Adrenal gland (tissue), 12 donors: ENCODE data around the gene NUP98. TPM values are rescaled to one million over a fixed set of nuclear protein-coding genes. Genes with fewer than 3 reads are reported as not detected.
"Not testable (repeated sequence)": the region's sequence is repeated elsewhere in the genome, so short reads cannot be mapped to it uniquely, and the experiment has no call there.

Experiments used
- DNase-seq, 7 donors: peaks; one replicate each; pipeline ENCODE4 v3.0.0-alpha.2; 2019 to 2020
- H3K27ac ChIP-seq, 5 donors: fragments of 200-600 bp; sonication (generic) in 4 of 5; 1 replicate in 3 of 5; 2 replicates in 2 of 5; pipeline versions ENCODE4 v1.5.1 to v1.8.0; 2016 to 2020; ENCODE audit warnings: mild to moderate bottlenecking in 1 of 5
- H3K27me3 ChIP-seq: fragments of 200-600 bp; 2 replicates; pipeline ENCODE4 v1.8.0; 2021
- H3K36me3 ChIP-seq, 2 donors: fragments of 200-600 bp; replicated peaks in 1 of 2; 1 replicate in 1 of 2; 2 replicates in 1 of 2; pipeline versions ENCODE4 v1.5.1 to v1.8.0; 2018 to 2022
- H3K4me1 ChIP-seq, 2 donors: fragments of 200-600 bp; replicated peaks in 1 of 2; 1 replicate in 1 of 2; 2 replicates in 1 of 2; pipeline versions ENCODE4 v1.5.1 to v1.8.0; 2018 to 2021
- H3K4me3 ChIP-seq, 4 donors: fragments of 200-600 bp; sonication (generic) in 3 of 4; one replicate each; pipeline ENCODE4 v1.5.1; 2016 to 2018
- H3K9me3 ChIP-seq, 3 donors: fragments of 200-600 bp; sonication (generic) in 1 of 3; replicated peaks in 1 of 3; 1 replicate in 2 of 3; 2 replicates in 1 of 3; pipeline versions ENCODE4 v1.5.1 to v1.8.0; 2016 to 2021
- POLR2A ChIP-seq, 2 donors: fragments of 450-650 bp; IDR thresholded peaks; one replicate each; pipeline ENCODE4 v1.6.1; 2017; ENCODE audit warnings: antibody characterized with exemption in 2 of 2, mild to moderate bottlenecking in 2 of 2, moderate library complexity in 1 of 2
- WGBS, 4 donors: extraction: QIAGEN DNeasy Blood & Tissue Kit in 2 of 4; methylation state at CpG; one replicate each; pipeline versions ENCODE4 v1.1.5 to v1.1.7; 2013 to 2017; 5-methylcytosine and 5-hydroxymethylcytosine counted together
- intact Hi-C, 2 donors: fragments of 100-400 bp; cut with DNase I; formaldehyde crosslinking; loops; one replicate each; pipeline versions ENCODE4 v1.14.1 to v1.15.0; 2022 to 2023
- polyA plus RNA-seq, 3 donors: library from polyadenylated mRNA; stranded (reverse); fragments of 200-250 nt in 2 of 3; fragments of 350-450 nt in 1 of 3; fragmentation: Illumina TruSeq in 1 of 3; extraction: RNeasy Lipid Tissue Mini Kit (QIAGEN cat#74804) in 1 of 3; gene quantifications; one replicate each; pipeline ENCODE4 v1.2.3, GENCODE V29; 2013 to 2014
- total RNA-seq, 9 donors: library from RNA; depleted of rRNA in 4 of 9; stranded (reverse); fragments of >200 nt in 4 of 9; fragments of 120-200 nt in 1 of 9; fragmentation: NEBNext Ultra II Directional in 1 of 9; extraction: Animal tissue kit (Norgen Biotek cat#: 25700) in 1 of 9; gene quantifications; one replicate each; pipeline versions ENCODE4 v1.1.0 to v1.2.4, GENCODE V29; 2013 to 2023
- TF ChIP-seq, protein P1 (sequence below), 6 experiments: fragments of 450-650 bp in 4 of 6; fragments of 200-600 bp in 2 of 6; sonication (generic) in 1 of 6; IDR thresholded peaks; 1 replicate in 5 of 6; 2 replicates in 1 of 6; pipeline versions ENCODE4 v1.5.1 to v1.8.0; 2016 to 2021; ENCODE audit warnings: antibody characterized with exemption in 6 of 6, mild to moderate bottlenecking in 2 of 6, moderate library complexity in 1 of 6
- donor health status: healthy with polysubstance abuse.
- donor health status: Bipolar disorder and iron deficiency.
- donor health status: DM: yes; HTN: yes; CAD: no.
- donor health status: DM: no; HTN: no; CAD: no.
- donor health status: DM: no; HTN: no; CAD: no.
- donor health status: DM: yes; HTN: yes; CAD: no.

The NUP98 gene
- total and polyA plus RNA-seq, 12 donors = 14.6 to 226 (median 56.9) TPM

DNA sequence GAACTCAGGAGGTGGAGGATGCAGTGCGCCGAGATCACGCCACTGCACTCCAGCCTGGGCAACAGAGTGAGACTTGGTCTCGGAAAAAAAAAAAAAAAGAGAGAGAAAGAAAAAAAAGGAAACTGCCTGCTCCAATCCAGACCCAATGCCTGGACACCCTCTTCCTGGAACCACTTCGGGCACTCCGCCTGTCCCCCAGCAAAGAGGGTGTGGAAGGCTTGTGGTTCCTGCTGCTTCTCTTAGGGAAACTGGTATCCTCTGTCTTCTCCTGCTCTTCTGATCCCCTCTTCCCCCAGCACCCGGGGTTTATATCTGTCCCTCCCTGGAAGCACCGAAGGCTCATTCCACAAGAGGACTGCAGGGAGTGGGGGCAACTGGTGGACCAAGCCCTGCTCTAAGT, 139.1 kb downstream of the NUP98 start:
- no peak for TF ChIP-seq POLR2A (IDR thresholded peaks at IDR 0.05)
- TF ChIP-seq, protein P1, sequence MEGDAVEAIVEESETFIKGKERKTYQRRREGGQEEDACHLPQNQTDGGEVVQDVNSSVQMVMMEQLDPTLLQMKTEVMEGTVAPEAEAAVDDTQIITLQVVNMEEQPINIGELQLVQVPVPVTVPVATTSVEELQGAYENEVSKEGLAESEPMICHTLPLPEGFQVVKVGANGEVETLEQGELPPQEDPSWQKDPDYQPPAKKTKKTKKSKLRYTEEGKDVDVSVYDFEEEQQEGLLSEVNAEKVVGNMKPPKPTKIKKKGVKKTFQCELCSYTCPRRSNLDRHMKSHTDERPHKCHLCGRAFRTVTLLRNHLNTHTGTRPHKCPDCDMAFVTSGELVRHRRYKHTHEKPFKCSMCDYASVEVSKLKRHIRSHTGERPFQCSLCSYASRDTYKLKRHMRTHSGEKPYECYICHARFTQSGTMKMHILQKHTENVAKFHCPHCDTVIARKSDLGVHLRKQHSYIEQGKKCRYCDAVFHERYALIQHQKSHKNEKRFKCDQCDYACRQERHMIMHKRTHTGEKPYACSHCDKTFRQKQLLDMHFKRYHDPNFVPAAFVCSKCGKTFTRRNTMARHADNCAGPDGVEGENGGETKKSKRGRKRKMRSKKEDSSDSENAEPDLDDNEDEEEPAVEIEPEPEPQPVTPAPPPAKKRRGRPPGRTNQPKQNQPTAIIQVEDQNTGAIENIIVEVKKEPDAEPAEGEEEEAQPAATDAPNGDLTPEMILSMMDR (IDR thresholded peaks at IDR 0.05) = no peak
- no peaks in the 10 kb centered on the region for H3K36me3 ChIP-seq
- no peaks in the 10 kb centered on the region for H3K4me1 ChIP-seq
- DNase-seq = no peak
- no peak overlapping the region for H3K27ac ChIP-seq
- no peaks in the 10 kb centered on the region for H3K27me3 ChIP-seq
- no peak overlapping the region for H3K4me3 ChIP-seq
- no peaks in the 10 kb centered on the region for H3K9me3 ChIP-seq
- intact Hi-C loops = no loop called here
- WGBS, 4 donors = 87 to 94% (median 90%) methylated on average over 7 to 8 of the region's 8 CpGs

DNA sequence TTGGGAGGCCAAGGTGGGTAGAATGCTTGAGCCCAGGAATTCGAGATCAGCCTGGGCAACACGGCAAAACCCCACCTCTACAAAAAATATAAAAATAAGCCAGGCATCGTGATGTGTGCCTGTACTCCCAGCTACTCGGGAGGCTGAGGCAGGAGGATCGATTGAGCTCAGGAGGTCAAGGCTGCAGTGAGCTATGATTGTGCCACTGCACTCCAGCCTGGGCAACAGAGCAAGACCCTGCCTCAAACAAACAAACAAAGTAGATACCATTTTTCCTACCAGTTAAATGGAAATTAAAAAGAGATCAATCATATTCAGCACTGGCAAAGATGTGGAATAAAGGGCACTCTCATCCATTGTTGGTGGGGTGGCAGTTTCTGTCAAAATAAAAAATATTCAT, 140.0 kb downstream of the NUP98 start:
- H3K27me3 ChIP-seq, H3K4me3 ChIP-seq, H3K9me3 ChIP-seq, intact Hi-C loops, DNase-seq, H3K4me1 ChIP-seq, H3K36me3 ChIP-seq, H3K27ac ChIP-seq: not testable (repeated sequence)
- 64 to 78% (median 70%) methylated on average over 5 of the region's 5 CpGs for WGBS, 4 donors

DNA sequence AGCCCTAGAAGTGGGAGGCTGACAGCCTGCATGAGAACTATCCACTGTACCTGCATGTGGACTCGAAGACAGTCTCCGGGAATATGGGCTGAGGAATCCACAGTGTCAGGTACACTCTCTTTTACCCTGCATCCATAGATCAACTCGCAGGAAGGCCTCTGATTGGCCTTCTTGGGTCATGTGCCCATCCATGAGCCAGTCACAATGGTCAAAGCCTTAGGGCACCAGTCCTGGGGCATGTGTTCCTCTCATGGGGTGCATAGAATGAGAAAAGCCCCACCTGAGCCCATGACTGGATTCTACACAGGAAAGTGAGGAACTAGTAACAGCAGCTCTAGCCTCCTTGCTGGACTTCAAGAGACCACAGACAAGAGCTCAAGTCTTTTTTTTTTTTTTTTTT, 141.8 kb downstream of the NUP98 start:
- H3K4me3 ChIP-seq = no peak overlapping the region
- no peaks in the 10 kb centered on the region for H3K27me3 ChIP-seq
- no peaks in the 10 kb centered on the region for H3K36me3 ChIP-seq
- H3K27ac ChIP-seq = no peak overlapping the region
- TF ChIP-seq POLR2A (IDR thresholded peaks at IDR 0.05) = no peak
- TF ChIP-seq, protein P1 (IDR thresholded peaks at IDR 0.05) = no peak
- no peaks in the 10 kb centered on the region for H3K9me3 ChIP-seq
- no peaks in the 10 kb centered on the region for H3K4me1 ChIP-seq
- no peak for DNase-seq
- intact Hi-C loops = no loop called here
- WGBS, 4 donors = 77 to 89% (median 84%) methylated on average over 2 to 3 of the region's 3 CpGs

DNA sequence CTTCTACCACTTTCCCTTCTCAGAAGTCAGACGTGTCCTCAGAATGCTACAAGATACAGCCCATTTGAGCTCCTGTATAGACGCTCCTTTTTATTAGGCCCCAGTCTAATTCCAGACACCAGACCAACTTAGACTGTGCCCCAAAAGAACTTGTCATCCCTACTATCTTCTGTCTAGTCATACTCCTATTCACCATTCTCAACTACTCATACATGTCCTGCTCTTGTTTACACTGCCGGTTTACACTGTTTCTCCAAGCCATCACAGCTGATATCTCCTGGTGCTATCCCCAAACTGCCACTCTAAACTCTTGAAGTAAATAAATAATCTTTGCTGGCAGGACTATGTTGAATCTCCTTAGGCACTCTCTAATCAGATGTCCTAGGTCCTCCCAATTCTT, 144.8 kb downstream of the NUP98 start:
- DNase-seq, H3K27me3 ChIP-seq, H3K9me3 ChIP-seq, H3K36me3 ChIP-seq, intact Hi-C loops, H3K4me1 ChIP-seq, H3K4me3 ChIP-seq, H3K27ac ChIP-seq: not testable (repeated sequence)
- WGBS, 4 donors = 48 to 95% (median 88%) methylated on average over 2 to 3 of the region's 3 CpGs

DNA sequence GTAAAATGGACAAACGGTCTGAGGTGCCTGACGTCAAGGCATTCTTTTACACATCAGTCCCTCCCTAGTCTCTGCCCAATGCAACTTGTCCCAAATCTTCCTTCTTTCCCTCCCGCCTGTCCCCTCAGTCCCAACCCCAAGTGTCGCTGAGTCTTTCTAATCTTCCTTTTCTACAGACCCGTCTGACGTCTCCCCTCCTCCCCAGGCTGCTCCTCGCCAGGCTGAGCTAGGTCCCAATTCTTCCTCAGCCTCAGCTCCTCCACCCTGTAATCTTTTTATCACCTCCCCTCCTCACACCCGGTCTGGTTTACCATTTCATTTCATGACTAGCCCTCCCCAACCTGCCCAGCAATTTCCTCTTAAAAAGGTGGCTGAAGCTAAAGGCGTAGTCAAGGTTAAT, 148.0 kb downstream of the NUP98 start:
- H3K4me1 ChIP-seq, H3K9me3 ChIP-seq, H3K4me3 ChIP-seq, H3K27ac ChIP-seq, intact Hi-C loops, DNase-seq, H3K27me3 ChIP-seq, H3K36me3 ChIP-seq: not testable (repeated sequence)
- WGBS, 4 donors = 36 to 50% (median 45%) methylated on average over 9 of the region's 9 CpGs

DNA sequence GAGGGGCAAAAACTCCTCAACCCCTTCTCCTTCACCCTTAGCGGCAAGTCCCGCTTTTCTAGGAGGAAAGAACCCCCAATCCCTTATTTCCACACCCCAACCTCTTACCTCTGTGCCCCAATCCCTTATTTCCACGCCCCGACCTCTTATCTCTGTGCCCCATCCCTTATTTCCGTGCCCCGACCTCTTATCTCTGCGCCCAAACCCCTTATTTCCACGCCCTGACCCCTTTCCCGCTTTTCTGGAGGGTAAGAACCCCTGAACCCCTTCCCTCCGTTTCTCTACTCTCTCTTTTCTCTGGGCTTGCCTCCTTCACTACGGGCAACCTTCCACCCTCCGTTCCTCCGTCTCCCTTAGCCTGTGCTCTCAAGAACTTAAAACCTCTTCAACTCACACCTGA, 148.5 kb downstream of the NUP98 start:
- DNase-seq, H3K36me3 ChIP-seq, intact Hi-C loops, H3K4me3 ChIP-seq, H3K4me1 ChIP-seq, H3K9me3 ChIP-seq, H3K27ac ChIP-seq, H3K27me3 ChIP-seq: not testable (repeated sequence)
- WGBS, 4 donors = 70 to 84% (median 78%) methylated on average over 13 of the region's 13 CpGs
